Smooth muscle cell (in vitro differentiated cells): ENCODE data around the gene ZNF628. TPM values are rescaled to one million over a fixed set of nuclear protein-coding genes. Genes with fewer than 3 reads are reported as not detected.

Source experiments
- DNase-seq: peaks from one replicate; lab custom pipeline; 2025; ENCODE audit not compliant: unreplicated experiment; lab: John Stamatoyannopoulos, UW
- H2AFZ ChIP-seq: fragments of 200-600 bp; sonication (generic); 2 replicates; pipeline ENCODE4 v1.6.0; 2016; ENCODE audit warnings: antibody characterized with exemption, low read depth, mild to moderate bottlenecking
- H3F3A ChIP-seq: fragments of 200-600 bp; sonication (generic); 2 replicates; pipeline ENCODE4 v1.6.0; 2017; ENCODE audit warnings: antibody characterized with exemption, low read depth
- H3K27ac ChIP-seq: fragments of 200-600 bp; sonication (generic); 2 replicates; pipeline ENCODE4 v1.5.1; 2016; ENCODE audit warnings: low read depth, mild to moderate bottlenecking
- H3K27me3 ChIP-seq: fragments of 200-600 bp; sonication (generic); 2 replicates; pipeline ENCODE4 v1.6.1; 2016; ENCODE audit warnings: low read depth, mild to moderate bottlenecking
- H3K36me3 ChIP-seq: fragments of 200-600 bp; sonication (generic); 2 replicates; pipeline ENCODE4 v1.5.1; 2016; ENCODE audit warnings: low read depth
- H3K4me1 ChIP-seq: fragments of 200-600 bp; sonication (generic); 2 replicates; pipeline ENCODE4 v1.5.1; 2016; ENCODE audit warnings: low read depth
- H3K4me2 ChIP-seq: fragments of 200-600 bp; sonication (generic); 2 replicates; pipeline ENCODE4 v1.6.0; 2016; ENCODE audit warnings: mild to moderate bottlenecking
- H3K4me3 ChIP-seq: fragments of 200-600 bp; sonication (generic); 2 replicates; pipeline ENCODE4 v1.5.1; 2016; ENCODE audit warnings: mild to moderate bottlenecking
- H3K79me2 ChIP-seq: fragments of 200-600 bp; sonication (generic); 2 replicates; pipeline ENCODE4 v1.6.0; 2016; ENCODE audit warnings: low read depth, mild to moderate bottlenecking
- H3K9ac ChIP-seq: fragments of 200-600 bp; sonication (generic); 2 replicates; pipeline ENCODE4 v1.6.0; 2016; ENCODE audit warnings: low read depth
- H3K9me3 ChIP-seq: fragments of 200-600 bp; sonication (generic); replicated peaks from 2 replicates; pipeline ENCODE4 v1.5.1; 2016; ENCODE audit warnings: low read depth
- H4K20me1 ChIP-seq: fragments of 200-600 bp; sonication (generic); 2 replicates; pipeline ENCODE4 v1.6.0; 2016; ENCODE audit warnings: low read depth
- CTCF ChIP-seq: fragments of 200-600 bp; sonication (generic); IDR thresholded peaks from 2 replicates; pipeline ENCODE4 v1.5.1; 2017; ENCODE audit warnings: borderline replicate concordance, mild to moderate bottlenecking, antibody characterized with exemption; ENCODE audit not compliant: insufficient read depth, poor library complexity, severe bottlenecking
- WGBS: methylation state at CpG from one replicate; pipeline ENCODE4 v1.1.7; 2016; ENCODE audit warnings: low lambda C conversion rate; 5-methylcytosine and 5-hydroxymethylcytosine counted together
- polyA plus RNA-seq: library from polyadenylated mRNA; unstranded; fragments of >200 nt; fragmentation: Nextera tagmentation; extraction: Ambion mirVana; gene quantifications from 2 replicates; pipeline ENCODE4 v1.2.1, GENCODE V29; 2016
- total RNA-seq: library from RNA; depleted of rRNA; stranded (reverse); fragments of >200 nt; gene quantifications from 2 replicates; pipeline ENCODE4 v1.2.3, GENCODE V29; 2014

The ZNF628 gene
- total and polyA plus RNA-seq, 2 experiments from 2014 or later, result 1.3 to 2.6 TPM

GRCh38 chr19:55525289-55526101, 49.1 kb downstream of the ZNF628 start:
- Histone ChIP-seq H3F3A (no peaks in the 10 kb centered on the region), H3K4me3 (no peak overlapping the region), H3K79me2 (no peaks in the 10 kb centered on the region), H4K20me1 (no peaks in the 10 kb centered on the region), H3K9ac (no peak overlapping the region), H3K9me3 (no peaks in the 10 kb centered on the region), H3K36me3 (no peaks in the 10 kb centered on the region), H3K27ac (no peak overlapping the region), H3K4me1 (no peaks in the 10 kb centered on the region), H2AFZ (no peak overlapping the region), H3K27me3 (no peaks in the 10 kb centered on the region), H3K4me2 (no peak overlapping the region)
- WGBS, result 66% methylated on average over 28 of the region's 29 CpGs
- TF ChIP-seq CTCF, result no peak
- DNase-seq, result no peak

GRCh38 chr19:55526216-55527196, 50.1 kb downstream of the ZNF628 start:
- WGBS, result 67% methylated on average over 27 of the region's 35 CpGs
- no peaks in the 10 kb centered on the region for H3K27me3 ChIP-seq
- no peaks in the 10 kb centered on the region for H3K36me3 ChIP-seq
- DNase-seq, result no peak
- no peak overlapping the region for H3K27ac ChIP-seq
- H3K9ac ChIP-seq, result no peak overlapping the region
- no peak overlapping the region for H3K4me3 ChIP-seq
- no peak overlapping the region for H3K4me2 ChIP-seq
- no peak for TF ChIP-seq CTCF
- no peaks in the 10 kb centered on the region for H3F3A ChIP-seq
- H4K20me1 ChIP-seq, result no peaks in the 10 kb centered on the region
- no peaks in the 10 kb centered on the region for H3K4me1 ChIP-seq
- no peaks in the 10 kb centered on the region for H3K9me3 ChIP-seq
- no peak overlapping the region for H2AFZ ChIP-seq
- no peaks in the 10 kb centered on the region for H3K79me2 ChIP-seq

GRCh38 chr19:55527197-55528029, 51.0 kb downstream of the ZNF628 start:
- Histone ChIP-seq H3K4me1 (no peaks in the 10 kb centered on the region), H3K9me3 (no peaks in the 10 kb centered on the region), H3F3A (no peaks in the 10 kb centered on the region), H4K20me1 (no peaks in the 10 kb centered on the region), H3K4me2 (no peak overlapping the region), H3K79me2 (no peaks in the 10 kb centered on the region), H3K4me3 (no peak overlapping the region), H3K36me3 (no peaks in the 10 kb centered on the region), H3K9ac (no peak overlapping the region), H3K27ac (no peak overlapping the region), H3K27me3 (no peaks in the 10 kb centered on the region), H2AFZ (no peak overlapping the region)
- WGBS, result 85% methylated on average over 21 of the region's 22 CpGs
- no peak for DNase-seq
- TF ChIP-seq CTCF, result no peak
